NCI-H128 (cell line): ENCODE data around the gene LMTK2.
"Not testable (repeated sequence)": the region's sequence is repeated elsewhere in the genome, so short reads cannot be mapped to it uniquely, and the experiment has no call there.

ENCODE experiments used
- DNase-seq: peaks from one replicate; lab custom pipeline; 2025; ENCODE audit not compliant: unreplicated experiment; lab: John Stamatoyannopoulos, UW

LMTK2 gene

DNA sequence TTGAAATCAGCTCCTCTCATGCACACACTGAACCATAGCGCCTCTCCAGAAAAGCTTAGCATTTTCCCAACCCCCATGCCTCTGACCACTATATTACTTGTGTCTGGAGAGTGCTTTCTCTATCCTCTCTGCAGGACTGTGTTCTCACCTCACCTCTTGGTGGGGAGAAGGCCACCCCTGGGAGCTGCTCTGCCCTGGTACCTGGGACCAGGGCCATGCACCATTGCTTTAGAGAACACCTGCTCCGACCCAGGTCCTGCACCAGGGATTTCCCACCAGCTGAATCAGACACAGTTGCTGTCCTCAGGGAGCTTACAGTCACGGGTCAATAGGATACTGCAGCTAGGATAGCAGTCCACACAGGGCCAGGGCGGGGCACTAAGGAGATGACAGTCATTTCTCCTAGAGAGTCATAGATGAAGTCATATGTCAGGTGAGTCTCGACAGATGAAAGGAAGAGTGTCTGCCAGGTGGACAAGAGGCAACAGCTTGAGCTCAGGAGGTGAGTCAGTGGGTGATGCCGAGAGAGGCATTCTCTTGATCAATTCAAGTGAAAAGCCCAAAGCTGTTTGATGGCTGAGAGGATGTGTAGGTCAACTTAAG lies 619 bp upstream of the LMTK2 start:
- DNase-seq = no peak

DNA sequence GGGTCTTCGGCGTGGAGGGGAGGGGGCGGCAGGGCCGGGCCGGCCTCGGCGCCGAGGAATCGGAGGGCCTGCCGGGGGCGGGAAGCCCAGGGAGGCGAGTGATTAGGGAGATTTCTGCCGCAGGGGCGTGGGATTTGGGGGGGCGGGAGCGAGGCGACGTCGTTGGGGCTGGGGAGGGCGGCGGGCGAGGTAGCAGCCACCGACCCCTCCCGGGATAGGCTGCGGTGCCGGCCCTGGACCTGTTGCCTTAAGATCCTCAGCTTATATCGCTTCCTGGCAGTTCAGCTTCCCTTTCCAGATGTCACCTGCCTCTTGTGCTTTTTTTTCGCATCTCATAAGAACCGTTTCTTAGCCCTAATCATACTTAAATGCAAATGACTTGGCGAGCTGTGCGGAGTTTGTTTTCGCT lies 655 bp downstream of the LMTK2 start:
- no peak for DNase-seq

GRCh38 chr7:98110249-98111022 lies 3.8 kb downstream of the LMTK2 start:
- no peak for DNase-seq

- no peak for DNase-seq
Measured at GRCh38 chr7:98112077-98112476, 5.4 kb downstream of the LMTK2 start.

GRCh38 chr7:98115746-98116525 lies 9.3 kb downstream of the LMTK2 start:
- DNase-seq = no peak

GRCh38 chr7:98116656-98117461 lies 10.2 kb downstream of the LMTK2 start:
- no peak for DNase-seq

GRCh38 chr7:98119256-98119918 lies 12.7 kb downstream of the LMTK2 start:
- DNase-seq = no peak

- no peak for DNase-seq
Measured at GRCh38 chr7:98120559-98120958, 13.9 kb downstream of the LMTK2 start.

DNA sequence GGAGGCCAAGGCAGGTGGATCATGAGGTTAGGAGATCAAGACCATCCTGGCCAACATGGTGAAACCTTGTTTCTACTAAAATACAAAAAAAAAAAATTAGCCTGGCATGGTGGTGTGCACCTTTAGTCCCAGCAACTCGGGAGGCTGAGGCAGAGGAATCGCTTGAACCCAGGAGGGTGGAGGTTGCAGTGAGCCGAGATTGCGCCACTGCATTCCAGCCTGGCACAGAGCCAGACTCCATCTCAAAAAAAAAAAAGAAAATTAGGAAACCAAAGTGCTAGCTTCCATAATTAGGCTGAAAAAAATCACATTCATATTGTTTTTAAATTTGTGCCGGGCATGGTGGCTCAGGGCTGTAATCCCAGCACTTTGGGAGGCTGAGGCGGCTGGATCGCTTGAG lies 14.7 kb downstream of the LMTK2 start:
- not testable (repeated sequence) for DNase-seq

GRCh38 chr7:98123365-98123696 lies 16.7 kb downstream of the LMTK2 start:
- no peak for DNase-seq

DNA sequence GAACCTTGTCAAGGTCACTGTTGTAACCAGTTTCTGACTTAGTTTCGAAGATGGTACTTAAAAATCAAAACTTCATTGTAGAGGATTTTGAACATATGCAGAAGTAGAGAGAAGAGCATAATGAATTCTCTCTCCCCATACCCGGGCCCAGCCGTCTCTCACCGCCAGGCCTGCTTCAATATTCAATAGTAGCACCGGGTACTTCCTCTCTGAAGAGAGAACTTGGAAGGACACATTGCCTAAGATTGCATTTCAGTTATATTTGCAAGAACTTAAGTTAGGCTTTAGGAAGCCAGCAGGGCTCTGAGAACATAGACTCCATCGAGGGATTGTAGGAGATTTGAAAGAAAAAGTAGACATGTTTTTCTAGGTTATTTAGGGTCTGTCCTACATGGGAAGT lies 19.1 kb downstream of the LMTK2 start:
- no peak for DNase-seq

GRCh38 chr7:98126311-98127142 lies 19.9 kb downstream of the LMTK2 start:
- no peak for DNase-seq

- no peak for DNase-seq
Measured at GRCh38 chr7:98128346-98128745, 21.7 kb downstream of the LMTK2 start.

- no peak for DNase-seq
Measured at GRCh38 chr7:98130959-98131358, 24.3 kb downstream of the LMTK2 start.

DNA sequence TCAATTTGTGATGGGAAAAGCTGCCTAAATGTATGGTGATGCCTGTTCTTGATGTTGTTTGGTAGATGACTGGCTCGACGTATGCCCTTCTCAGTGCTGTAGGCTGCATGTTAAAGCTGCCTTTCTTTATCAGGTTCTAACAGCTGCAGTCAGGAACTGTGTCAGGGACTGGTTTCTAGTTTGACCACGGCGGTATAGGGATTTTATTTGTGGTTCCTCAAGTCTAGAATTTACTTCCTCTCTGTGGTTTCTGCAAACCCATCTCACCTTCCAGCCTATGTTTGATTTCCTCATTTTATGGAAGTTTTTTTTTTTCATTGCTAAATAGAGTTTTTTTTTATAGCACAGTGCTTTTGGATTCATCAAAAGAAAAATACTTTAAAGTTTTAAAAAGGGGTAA lies 26.5 kb downstream of the LMTK2 start:
- DNase-seq = no peak

DNA sequence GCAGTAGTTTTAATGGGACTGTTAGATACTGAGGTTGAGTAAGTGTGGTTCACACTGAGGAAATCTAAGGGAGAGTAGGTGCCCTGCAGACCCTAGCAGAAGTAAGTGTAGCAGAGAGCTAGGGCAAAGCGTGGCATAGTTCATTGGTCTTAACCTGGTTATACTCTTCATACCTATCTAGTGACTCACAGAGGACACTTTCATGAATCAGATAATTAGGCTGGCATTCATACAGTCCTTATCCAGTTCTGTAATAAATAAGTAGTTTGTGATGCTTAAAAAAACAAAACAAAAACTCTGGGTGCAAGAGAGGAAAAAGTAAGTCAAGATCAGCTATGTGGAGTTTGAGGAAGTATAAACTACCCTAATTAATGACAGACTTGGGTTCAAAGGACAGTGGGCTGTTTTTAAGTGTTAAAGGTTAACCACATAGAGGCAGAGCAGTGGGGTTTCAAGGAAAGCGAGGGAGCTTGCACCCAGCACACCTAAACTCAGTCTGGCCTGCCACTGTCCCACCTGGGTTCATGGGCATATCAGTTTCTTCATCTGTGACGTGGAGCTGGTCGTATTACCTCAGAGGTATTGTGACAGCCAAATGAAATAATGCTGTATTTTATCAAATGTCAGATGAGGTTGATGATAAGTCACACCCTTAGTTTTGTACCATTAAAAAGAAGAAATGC lies 27.1 kb downstream of the LMTK2 start:
- DNase-seq = no peak

DNA sequence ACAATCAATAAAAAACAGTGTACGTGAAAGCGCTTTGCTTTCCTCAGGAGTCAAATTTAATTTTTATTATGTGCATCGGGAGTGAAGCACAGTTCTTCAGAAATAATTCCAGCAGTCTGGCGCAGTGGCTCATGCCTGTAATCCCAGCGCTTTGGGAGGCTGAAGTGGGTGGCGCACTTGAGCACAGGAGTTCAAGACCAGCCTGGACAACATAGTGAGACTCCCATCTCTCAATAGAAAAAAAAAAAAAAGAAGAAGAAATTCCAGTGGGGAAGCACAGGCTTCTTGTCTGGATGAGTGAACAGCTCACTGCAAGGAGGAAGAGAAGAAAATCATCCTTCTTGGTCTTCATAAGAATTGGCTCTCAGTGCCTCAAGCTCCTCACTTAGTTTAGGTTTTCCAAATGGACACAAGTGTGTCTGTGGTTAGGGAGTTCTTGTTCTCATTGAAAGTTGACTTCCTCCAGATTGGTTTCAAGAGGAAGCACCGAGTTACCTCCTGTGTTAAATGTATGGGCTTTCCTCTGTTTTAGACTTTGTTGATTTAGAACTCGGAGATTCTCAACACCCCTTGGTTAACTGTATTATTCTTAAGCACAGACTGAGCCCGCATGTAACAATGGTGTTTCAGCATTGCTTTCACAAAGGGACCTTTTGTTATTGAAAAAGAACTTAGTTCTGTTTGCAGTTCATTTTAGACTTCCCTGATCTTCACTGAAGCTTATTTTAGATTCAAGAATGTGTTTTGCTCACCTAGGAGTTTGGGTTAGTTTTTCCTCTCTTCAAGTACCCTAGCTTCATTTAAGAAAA lies 28.0 kb downstream of the LMTK2 start:
- DNase-seq = no peak

- no peak for DNase-seq
Measured at GRCh38 chr7:98135984-98136383, 29.3 kb downstream of the LMTK2 start.

DNA sequence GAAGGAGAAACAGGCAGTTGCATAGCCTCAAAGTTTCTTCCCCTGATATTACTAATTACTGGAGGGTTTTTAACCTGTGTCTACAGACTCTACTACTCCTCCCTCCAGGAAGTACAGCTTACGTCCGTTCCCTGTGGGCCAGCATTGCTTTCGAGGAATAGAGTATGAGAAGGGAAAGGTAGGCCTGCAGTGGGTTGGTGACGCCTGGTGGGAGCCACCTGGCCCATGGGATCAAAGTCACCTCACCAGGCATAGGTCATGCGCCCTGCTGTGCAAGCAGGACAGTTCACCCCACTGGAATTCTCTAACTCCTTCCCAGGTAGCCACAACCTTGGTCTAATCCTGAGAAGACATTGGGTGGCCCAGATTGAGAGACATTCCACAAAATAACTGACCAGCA lies 29.8 kb downstream of the LMTK2 start:
- DNase-seq = no peak
